ENCODE measurements around the gene TTC28. TPM values are rescaled to one million over a fixed set of nuclear protein-coding genes. Genes with fewer than 3 reads are reported as not detected.
A peak's percentile ranks its signal among the peaks of the same experiment; 100 is the strongest.
"Not testable (repeated sequence)": the region's sequence is repeated elsewhere in the genome, so short reads cannot be mapped to it uniquely, and the experiment has no call there.

The TTC28 gene
- total RNA-seq, 1 donor from 2014 or later = 46.2 TPM

GRCh38 chr22:28171115-28171514 lies 508.5 kb downstream of the TTC28 start:
- H3K4me1 Mint-ChIP-seq = peaks cover 26% of the 10 kb centered on the region
- H3K4me3 ChIP-seq = no peak overlapping the region
- peaks cover 33% of the 10 kb centered on the region for H3K9me3 Mint-ChIP-seq
- H4K20me1 ChIP-seq (ENCODE audit: low read depth) = no peaks in the 10 kb centered on the region
- no peak overlapping the region for H3K9ac ChIP-seq
- no peak for TF ChIP-seq EZH2 (IDR thresholded peaks at IDR 0.05)
- no peak for TF ChIP-seq EZH2phosphoT487 (IDR thresholded peaks at IDR 0.05)
- no peak for TF ChIP-seq CTCF (IDR thresholded peaks at IDR 0.05)
- H3K36me3 ChIP-seq = no peaks in the 10 kb centered on the region
- peaks cover 16% of the 10 kb centered on the region for H3K36me3 Mint-ChIP-seq
- H3K9me3 ChIP-seq (ENCODE audit: low read depth) = no peaks in the 10 kb centered on the region
- no peak overlapping the region for H3K4me2 ChIP-seq
- H3K27me3 ChIP-seq = no peaks in the 10 kb centered on the region
- H3K27ac ChIP-seq = no peak overlapping the region
- H3K27me3 Mint-ChIP-seq (ENCODE audit: insufficient read depth, low read depth) = no peaks in the 10 kb centered on the region
- no peak overlapping the region for H3K4me3 Mint-ChIP-seq
- DNase-seq (ENCODE audit: low spot score) = peak; percentile 38
- H3F3A ChIP-seq (ENCODE audit: low read depth) = no peaks in the 10 kb centered on the region
- no peak overlapping the region for H2AFZ ChIP-seq (replicated peaks)
- no peaks in the 10 kb centered on the region for H3K79me2 ChIP-seq (ENCODE audit: low read depth)
- H3K27ac Mint-ChIP-seq = peak overlapping the region; percentile 12
- peaks cover 16% of the 10 kb centered on the region for H3K4me1 ChIP-seq

- peaks cover 16% of the 10 kb centered on the region for H3K4me1 ChIP-seq
- not testable (repeated sequence) for H4K20me1 ChIP-seq (ENCODE audit: low read depth); H3K36me3 ChIP-seq; H3K9ac ChIP-seq; H3F3A ChIP-seq (ENCODE audit: low read depth); H3K79me2 ChIP-seq (ENCODE audit: low read depth); H3K4me2 ChIP-seq; H3K4me3 Mint-ChIP-seq; H3K27ac ChIP-seq; DNase-seq (ENCODE audit: low spot score); H3K9me3 ChIP-seq (ENCODE audit: low read depth); H3K4me3 ChIP-seq; H3K27ac Mint-ChIP-seq; H3K27me3 Mint-ChIP-seq (ENCODE audit: insufficient read depth, low read depth); H3K27me3 ChIP-seq; H2AFZ ChIP-seq (replicated peaks)
- H3K4me1 Mint-ChIP-seq = peaks cover 26% of the 10 kb centered on the region
- peaks cover 27% of the 10 kb centered on the region for H3K36me3 Mint-ChIP-seq
- peaks cover 49% of the 10 kb centered on the region for H3K9me3 Mint-ChIP-seq
These were observed 510.3 kb downstream of the TTC28 start for GRCh38 chr22:28169314-28169713.

- Mint-ChIP-seq H3K36me3 (peaks cover 36% of the 10 kb centered on the region), H3K27ac (no peak overlapping the region), H3K4me3 (no peak overlapping the region), H3K4me1 (no peaks in the 10 kb centered on the region), H3K9me3 (peaks cover 29% of the 10 kb centered on the region), H3K27me3 (ENCODE audit: insufficient read depth, low read depth) (no peaks in the 10 kb centered on the region)
- Histone ChIP-seq H3K9ac (no peak overlapping the region), H3K27me3 (no peaks in the 10 kb centered on the region), H2AFZ (replicated peaks) (no peak overlapping the region), H3K4me3 (no peak overlapping the region), H3K9me3 (ENCODE audit: low read depth) (no peaks in the 10 kb centered on the region), H3K4me1 (no peaks in the 10 kb centered on the region), H3K79me2 (ENCODE audit: low read depth) (no peaks in the 10 kb centered on the region), H3F3A (ENCODE audit: low read depth) (no peaks in the 10 kb centered on the region), H3K4me2 (no peak overlapping the region), H4K20me1 (ENCODE audit: low read depth) (no peaks in the 10 kb centered on the region), H3K36me3 (no peaks in the 10 kb centered on the region), H3K27ac (no peak overlapping the region)
- DNase-seq (ENCODE audit: low spot score) = no peak
- TF ChIP-seq CTCF (IDR thresholded peaks at IDR 0.05) = no peak
- TF ChIP-seq EZH2 (IDR thresholded peaks at IDR 0.05) = no peak
- TF ChIP-seq EZH2phosphoT487 (IDR thresholded peaks at IDR 0.05) = no peak
These were observed 523.8 kb downstream of the TTC28 start for GRCh38 chr22:28155808-28156207.

GRCh38 chr22:28154861-28155260 lies 524.8 kb downstream of the TTC28 start:
- Mint-ChIP-seq H3K27me3 (ENCODE audit: insufficient read depth, low read depth) (no peaks in the 10 kb centered on the region), H3K27ac (no peak overlapping the region), H3K4me3 (no peak overlapping the region), H3K4me1 (no peaks in the 10 kb centered on the region), H3K9me3 (peaks cover 29% of the 10 kb centered on the region), H3K36me3 (peaks cover 32% of the 10 kb centered on the region)
- no peaks in the 10 kb centered on the region for H3F3A ChIP-seq (ENCODE audit: low read depth)
- H3K79me2 ChIP-seq (ENCODE audit: low read depth) = no peaks in the 10 kb centered on the region
- no peak overlapping the region for H3K4me2 ChIP-seq
- no peak for DNase-seq (ENCODE audit: low spot score)
- no peaks in the 10 kb centered on the region for H3K27me3 ChIP-seq
- no peaks in the 10 kb centered on the region for H3K36me3 ChIP-seq
- no peak overlapping the region for H3K9ac ChIP-seq
- H3K9me3 ChIP-seq (ENCODE audit: low read depth) = no peaks in the 10 kb centered on the region
- H2AFZ ChIP-seq (replicated peaks) = no peak overlapping the region
- H3K27ac ChIP-seq = no peak overlapping the region
- no peaks in the 10 kb centered on the region for H4K20me1 ChIP-seq (ENCODE audit: low read depth)
- no peak overlapping the region for H3K4me3 ChIP-seq
- TF ChIP-seq CTCF (IDR thresholded peaks at IDR 0.05) = no peak
- TF ChIP-seq EZH2 (IDR thresholded peaks at IDR 0.05) = no peak
- TF ChIP-seq EZH2phosphoT487 (IDR thresholded peaks at IDR 0.05) = no peak
- H3K4me1 ChIP-seq = no peaks in the 10 kb centered on the region
